Measurements from ENCODE around the gene IL17A.

The IL17A gene

GRCh38 chr6:52186075-52186474, at the start of gene IL17A:
IL17A (plus strand) TSS chr6:52186375; CDS start chr6:52186432, 57 bp downstream.
- no peak for DNase-seq

DNA sequence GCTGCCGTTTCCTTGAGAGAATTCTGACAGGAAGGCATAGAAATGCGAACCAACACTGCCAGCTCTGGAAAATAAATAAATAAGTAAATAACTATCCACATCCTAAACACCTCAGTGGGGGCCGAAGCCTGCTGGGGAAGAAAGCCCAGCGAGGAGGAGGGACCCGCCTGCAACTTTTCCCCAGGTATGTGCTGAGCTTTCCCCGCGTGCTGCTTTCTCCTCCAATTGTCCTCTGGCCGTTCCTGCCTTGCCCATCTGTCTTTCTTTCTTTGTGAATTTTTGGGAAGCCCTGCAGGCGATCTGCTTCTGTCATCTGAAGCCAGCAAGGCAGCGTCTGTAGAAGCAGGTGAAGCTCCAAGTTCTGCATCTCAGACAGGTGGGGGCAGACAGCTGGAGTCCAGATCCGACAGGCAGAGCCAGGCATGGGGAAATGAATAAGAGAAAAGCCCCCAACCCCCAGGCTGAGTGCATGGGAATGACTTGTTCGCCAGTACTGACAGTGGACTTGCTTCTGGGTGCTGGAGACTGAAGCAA, 49.2 kb upstream of the IL17A start:
- no peak for DNase-seq

DNA sequence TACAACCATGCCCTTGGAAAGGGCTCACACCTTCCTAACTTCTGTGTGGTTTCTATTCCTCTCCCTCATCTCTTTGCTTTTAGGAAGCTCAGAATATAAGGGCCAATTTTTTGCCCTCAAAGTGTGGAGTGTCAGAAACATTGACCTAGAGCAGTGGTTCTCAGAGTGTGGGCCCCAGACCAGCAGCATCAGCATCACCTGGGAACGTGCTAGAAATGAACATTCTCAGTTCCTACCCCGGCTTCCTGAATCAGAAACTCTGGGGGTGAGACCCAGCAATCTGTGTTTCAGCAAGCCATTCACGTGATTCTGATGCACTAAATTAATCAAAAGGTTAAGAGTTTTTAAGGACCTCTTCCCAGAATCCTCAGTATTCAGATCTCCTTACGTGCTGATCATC, 47.9 kb upstream of the IL17A start:
- no peak for DNase-seq

- no peak for DNase-seq
Measured at GRCh38 chr6:52139985-52140680, 46.0 kb upstream of the IL17A start.

- no peak for DNase-seq
Measured at GRCh38 chr6:52141596-52141995, 44.6 kb upstream of the IL17A start.

GRCh38 chr6:52142556-52142955, 43.6 kb upstream of the IL17A start:
- no peak for DNase-seq

GRCh38 chr6:52143551-52143950, 42.6 kb upstream of the IL17A start:
- DNase-seq: no peak

GRCh38 chr6:52144196-52145076, 41.7 kb upstream of the IL17A start:
- DNase-seq: no peak

- DNase-seq: no peak
Measured at GRCh38 chr6:52146851-52147445, 39.2 kb upstream of the IL17A start.

- DNase-seq: no peak
Measured at GRCh38 chr6:52149076-52149475, 37.1 kb upstream of the IL17A start.

DNA sequence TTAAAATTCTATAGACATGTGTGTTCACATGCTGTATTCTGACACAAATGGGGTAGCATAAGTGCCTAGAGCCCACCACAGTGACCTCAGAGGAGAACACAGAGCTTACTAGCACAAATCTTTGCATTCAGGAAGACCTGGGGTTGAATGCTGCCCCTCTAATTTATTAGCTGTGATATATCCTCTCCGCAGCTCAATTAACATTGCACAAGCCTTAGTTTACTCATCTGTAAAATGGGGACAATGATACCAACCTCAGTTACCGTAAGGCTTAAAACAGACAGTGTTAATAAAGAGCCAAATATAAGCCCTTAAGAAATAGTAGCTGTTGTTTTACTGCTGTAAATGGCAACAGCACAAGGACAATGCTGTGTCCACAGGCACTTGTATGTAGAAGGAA, 36.2 kb upstream of the IL17A start:
- DNase-seq: no peak

GRCh38 chr6:52152070-52152423, 34.1 kb upstream of the IL17A start:
- no peak for DNase-seq

DNA sequence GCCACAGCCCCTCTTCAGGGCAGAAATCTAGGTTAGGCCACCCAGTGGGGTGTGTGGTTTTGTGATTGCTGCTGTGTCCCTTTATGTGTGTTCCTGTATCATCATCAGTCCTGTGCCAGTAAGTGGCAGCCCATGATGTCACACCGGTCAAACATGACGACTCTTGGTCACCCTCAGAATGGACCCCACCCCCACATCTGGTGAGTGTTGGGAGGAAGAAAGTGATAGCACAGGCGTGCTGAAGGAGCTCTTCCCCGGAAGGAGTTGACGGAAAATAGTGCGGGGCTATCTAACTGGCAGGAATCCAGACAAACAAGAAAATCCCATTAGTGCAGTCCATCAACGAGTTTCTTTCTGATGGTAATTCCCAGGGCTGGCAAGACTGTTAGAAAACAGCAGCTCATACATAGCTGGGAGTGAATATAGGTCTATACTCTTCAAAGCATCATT, 33.4 kb upstream of the IL17A start:
- DNase-seq: no peak

DNA sequence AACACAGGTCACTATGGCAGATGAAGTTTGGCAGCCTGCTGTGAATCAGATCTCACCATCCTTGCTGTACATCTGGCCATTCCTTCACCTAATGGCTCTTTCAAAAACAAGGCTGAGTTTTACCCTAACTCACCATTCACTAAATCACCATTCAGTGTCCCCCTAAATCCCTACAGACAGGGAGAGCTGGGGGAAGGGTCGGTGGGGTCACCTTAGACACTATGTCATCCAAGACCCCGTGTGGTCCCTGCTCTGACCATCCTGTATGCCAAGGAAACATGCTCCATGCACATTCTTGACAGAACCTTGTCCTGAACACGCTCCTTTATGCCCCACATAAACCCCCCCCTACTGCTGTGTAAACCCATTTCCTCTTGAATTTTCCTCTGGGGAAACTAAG, 31.8 kb upstream of the IL17A start:
- DNase-seq: no peak

DNA sequence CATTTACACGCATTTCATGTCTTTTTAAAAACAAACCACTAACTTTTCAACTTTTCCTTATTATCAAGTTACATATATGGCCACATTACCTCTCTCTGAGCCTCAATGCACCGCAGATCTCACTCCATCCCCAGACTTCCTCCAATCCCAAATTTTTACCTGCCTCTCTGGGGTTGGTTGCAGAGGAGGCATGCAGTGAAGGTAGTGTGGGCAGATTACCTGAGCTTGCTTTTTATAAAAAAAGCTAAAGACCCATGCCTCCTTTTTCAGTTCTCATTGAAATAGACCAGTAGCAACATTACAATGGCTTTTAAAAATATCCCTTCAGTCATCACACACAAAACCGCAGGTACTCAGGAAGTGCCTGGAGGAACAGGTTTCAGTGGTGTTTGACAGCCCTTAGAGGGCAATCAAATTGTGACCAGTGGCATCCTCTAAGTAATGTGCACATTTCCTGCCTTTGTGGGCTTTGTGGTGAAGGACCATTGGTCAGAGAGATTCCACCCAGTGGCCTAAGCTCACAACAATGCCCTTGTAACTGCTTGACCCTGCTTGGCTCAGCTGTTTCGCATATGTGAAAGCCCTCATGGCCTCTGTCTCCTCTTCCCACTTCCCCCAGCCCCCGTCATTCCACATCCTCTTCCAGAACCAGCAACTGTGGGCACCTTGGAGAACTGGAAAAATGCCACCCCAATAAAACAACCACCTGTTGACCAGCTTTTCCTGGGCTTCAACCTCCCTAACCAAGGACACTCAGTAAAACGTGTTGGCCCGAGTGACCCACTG, 30.2 kb upstream of the IL17A start:
- DNase-seq: no peak

DNA sequence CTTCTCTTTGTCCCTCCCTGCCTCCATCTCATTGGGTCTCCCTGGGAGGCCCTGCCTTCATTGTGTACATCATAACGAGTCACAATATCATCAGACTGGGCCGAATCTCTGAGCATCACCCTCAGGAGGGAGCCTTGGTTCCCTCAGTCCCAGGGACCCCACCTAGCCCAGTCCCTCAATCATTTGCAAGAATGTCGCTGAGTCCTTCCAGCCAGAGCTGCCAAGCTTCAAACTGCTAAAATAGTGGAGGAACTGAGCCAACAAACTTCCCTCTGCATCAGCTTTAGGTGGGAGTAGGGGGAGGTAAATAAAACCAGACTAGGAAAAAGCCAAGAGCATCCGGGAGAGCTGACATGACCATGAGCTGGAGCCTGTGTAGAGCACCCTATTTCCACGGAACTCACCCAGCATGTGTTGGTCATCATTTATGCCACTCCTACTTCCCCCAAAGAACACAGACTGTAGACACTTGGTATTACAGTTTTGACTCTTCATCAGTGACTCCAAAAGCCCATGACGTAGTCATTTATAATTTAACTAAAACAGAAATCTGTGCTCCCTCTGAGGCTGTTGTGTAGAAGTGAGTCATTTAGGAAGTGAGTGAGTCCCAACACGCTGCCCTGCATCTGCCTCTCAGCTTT, 28.8 kb upstream of the IL17A start:
- DNase-seq: no peak

DNA sequence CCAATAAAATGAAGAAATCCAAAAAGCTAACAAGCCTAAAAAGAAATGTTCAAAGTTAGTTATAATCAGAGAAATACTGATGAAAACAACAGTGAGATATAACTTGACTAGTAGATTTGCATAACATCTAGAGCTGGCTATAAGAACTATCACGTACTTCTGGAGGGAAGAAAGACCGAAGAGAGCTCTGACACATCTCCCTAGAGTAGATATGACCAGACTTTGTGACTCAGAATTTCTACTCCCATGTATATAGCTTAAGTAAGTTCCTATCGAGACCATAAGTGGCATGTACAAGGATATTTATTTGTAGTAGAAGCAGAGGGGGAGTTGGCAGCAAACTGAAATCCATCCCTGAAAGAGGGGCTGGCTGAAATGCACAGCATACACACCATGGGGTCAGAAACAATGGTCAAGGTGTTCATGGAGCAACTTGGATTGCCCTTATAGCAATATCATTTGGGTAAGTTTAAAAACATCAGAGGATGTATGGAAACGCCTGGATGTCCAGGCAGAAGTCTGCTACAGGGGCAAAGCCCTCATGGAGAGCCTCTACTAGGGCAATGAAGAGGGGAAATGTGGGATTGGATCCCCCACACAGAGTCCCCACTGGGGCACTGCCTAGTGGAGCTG, 25.6 kb upstream of the IL17A start:
- DNase-seq: no peak

GRCh38 chr6:52161689-52162438, 24.3 kb upstream of the IL17A start:
- DNase-seq: no peak

- DNase-seq: no peak
Measured at GRCh38 chr6:52162940-52163908, 23.0 kb upstream of the IL17A start.
